GM12878 (cell line): ENCODE data around the gene CACNA1A. TPM values are rescaled to one million over a fixed set of nuclear protein-coding genes. Genes with fewer than 3 reads are reported as not detected.

Experiments used
- CHD1 ChIP-seq: IDR thresholded peaks from 2 replicates; pipeline ENCODE4 v1.6.1; 2012; ENCODE audit warnings: low read depth, low read length, improper control_type of control experiment
- E4F1 ChIP-seq: fragments of 450-650 bp; IDR thresholded peaks from 2 replicates; pipeline ENCODE4 v1.6.1; 2018; ENCODE audit warnings: borderline replicate concordance, mild to moderate bottlenecking; ENCODE audit not compliant: partially characterized antibody
- FOS ChIP-seq: IDR thresholded peaks from 3 replicates; pipeline ENCODE4 v1.6.1; 2011; ENCODE audit warnings: borderline replicate concordance; ENCODE audit not compliant: insufficient read length; ENCODE audit errors: extremely low read depth
- JUNB ChIP-seq: IDR thresholded peaks from 2 replicates; pipeline ENCODE4 v1.6.1; 2016; ENCODE audit warnings: antibody characterized with exemption, mild to moderate bottlenecking
- JUND ChIP-seq: IDR thresholded peaks from 2 replicates; pipeline ENCODE4 v1.6.1; 2012; ENCODE audit warnings: low read depth, mild to moderate bottlenecking, low read length, improper control_type of control experiment, moderate library complexity
- KAT2A ChIP-seq: conservative IDR thresholded peaks from 2 replicates; pipeline ENCODE4 v1.6.1; 2011; ENCODE audit warnings: low read depth, low read length; ENCODE audit not compliant: control insufficient read depth
- MEF2B ChIP-seq: fragments of 450-650 bp; IDR thresholded peaks from 2 replicates; pipeline ENCODE4 v1.6.1; 2018; ENCODE audit warnings: mild to moderate bottlenecking, moderate library complexity; ENCODE audit not compliant: partially characterized antibody, poor library complexity, severe bottlenecking
- NBN ChIP-seq: fragments of 450-650 bp; IDR thresholded peaks from 2 replicates; pipeline ENCODE4 v1.6.1; 2016
- NKRF ChIP-seq: fragments of 450-650 bp; conservative IDR thresholded peaks from 2 replicates; pipeline ENCODE4 v1.6.1; 2017; ENCODE audit warnings: mild to moderate bottlenecking, moderate library complexity
- POLR2AphosphoS2 ChIP-seq: IDR thresholded peaks from 2 replicates; pipeline ENCODE4 v1.6.1; 2011; ENCODE audit warnings: low read depth, mild to moderate bottlenecking, low read length, improper control_type of control experiment, moderate library complexity
- POLR2AphosphoS5 ChIP-seq: IDR thresholded peaks from 2 replicates; pipeline ENCODE4 v1.6.1; 2011; ENCODE audit warnings: mild to moderate bottlenecking, low read length, inconsistent platforms
- REST ChIP-seq: IDR thresholded peaks from 2 replicates; pipeline ENCODE4 v1.6.1; 2012; ENCODE audit warnings: mild to moderate bottlenecking, low read depth, low read length
- SREBF2 ChIP-seq: IDR thresholded peaks from 2 replicates; pipeline ENCODE4 v1.6.1; 2012; ENCODE audit warnings: mild to moderate bottlenecking, low read length
- ZNF274 ChIP-seq: IDR thresholded peaks from one replicate; pipeline ENCODE4 v1.8.0; 2011; ENCODE audit not compliant: insufficient read length, insufficient read depth
- ZNF384 ChIP-seq: IDR thresholded peaks from 2 replicates; pipeline ENCODE4 v1.6.1; 2012; ENCODE audit warnings: low read depth, mild to moderate bottlenecking, low read length, improper control_type of control experiment, borderline replicate concordance
- polyA plus RNA-seq, 11 experiments: library from polyadenylated mRNA; depleted of rRNA in 4 of 11; unstranded in 6 of 11; stranded (reverse) in 5 of 11; fragments of >200 nt; fragmentation: Nextera tagmentation in 4 of 11; fragmentation: Illumina TruSeq in 1 of 11; extraction: Ambion mirVana in 4 of 11; extraction: Trizol in 1 of 11; gene quantifications; 1 replicate in 1 of 11; 2 replicates in 10 of 11; pipeline versions ENCODE4 v1.2.1 to v1.2.3, GENCODE V29; 2011 to 2016; ENCODE audit warnings: inconsistent platforms in 2 of 11, missing spikeins in 2 of 11, low read depth in 1 of 11
- total RNA-seq, 4 experiments: library from RNA; depleted of rRNA in 3 of 4; stranded (reverse); fragments of >200 nt in 3 of 4; fragmentation: Illumina TruSeq in 1 of 4; extraction: Trizol in 1 of 4; gene quantifications; 2 replicates each; pipeline versions ENCODE4 v1.2.1 to v1.2.3, GENCODE V29; 2013 to 2021
- TF ChIP-seq, protein P1 (sequence below): fragments of 450-650 bp; IDR thresholded peaks from 2 replicates; pipeline ENCODE4 v1.6.1; 2016; ENCODE audit warnings: mild to moderate bottlenecking

The CACNA1A gene
- total and polyA plus RNA-seq, 10 of the 15 experiments (the other 5 are each of a cell fraction or from before 2014, with no cell fraction given) = 1.1 to 4.4 (median 2.5) TPM

DNA sequence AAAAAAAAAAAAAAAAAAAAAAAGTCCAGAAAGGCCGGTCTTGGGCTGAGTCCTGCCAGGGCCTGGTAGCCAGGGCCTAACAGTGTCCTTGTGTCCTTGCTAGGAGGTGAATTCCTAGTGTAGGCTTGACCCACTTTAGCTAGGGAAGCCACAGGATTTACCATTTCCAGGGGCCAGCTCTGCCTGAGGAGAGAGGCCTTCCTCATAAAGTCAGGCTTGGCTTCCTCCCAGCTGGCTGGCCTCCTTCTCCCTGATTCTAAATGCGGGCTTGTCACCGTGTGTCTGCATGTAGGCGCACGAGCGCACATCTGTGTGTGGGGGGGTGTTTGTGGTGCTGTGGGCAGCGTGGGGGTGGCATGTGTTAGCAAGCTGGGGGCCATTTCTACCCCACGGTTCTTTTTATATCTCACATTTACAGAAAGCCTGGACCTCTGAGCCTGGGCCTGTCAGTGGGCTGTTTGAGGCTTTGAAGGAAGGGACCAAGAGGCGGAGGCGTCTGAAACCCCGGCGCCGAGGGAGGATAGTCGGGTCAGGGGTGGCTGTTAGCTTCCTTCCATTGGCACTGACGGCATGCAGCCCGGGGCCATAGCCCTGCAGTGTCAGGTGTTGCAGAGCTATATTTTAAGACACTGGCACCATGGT, 324.4 kb downstream of the CACNA1A start (continued):
- TF ChIP-seq E4F1 (no peak), POLR2AphosphoS5 (no peak), NKRF (no peak; the same call in 1 of the 2 replicates), MEF2B (peak; percentile 83), FOS (no peak), KAT2A (no peak), ZNF274 (no peak), REST (no peak), SREBF2 (no peak), CHD1 (no peak), POLR2AphosphoS2 (no peak), NBN (peak; percentile 72; the same call in 1 of the 2 replicates), ZNF384 (no peak), JUND (no peak), JUNB (no peak)
- TF ChIP-seq, protein P1, sequence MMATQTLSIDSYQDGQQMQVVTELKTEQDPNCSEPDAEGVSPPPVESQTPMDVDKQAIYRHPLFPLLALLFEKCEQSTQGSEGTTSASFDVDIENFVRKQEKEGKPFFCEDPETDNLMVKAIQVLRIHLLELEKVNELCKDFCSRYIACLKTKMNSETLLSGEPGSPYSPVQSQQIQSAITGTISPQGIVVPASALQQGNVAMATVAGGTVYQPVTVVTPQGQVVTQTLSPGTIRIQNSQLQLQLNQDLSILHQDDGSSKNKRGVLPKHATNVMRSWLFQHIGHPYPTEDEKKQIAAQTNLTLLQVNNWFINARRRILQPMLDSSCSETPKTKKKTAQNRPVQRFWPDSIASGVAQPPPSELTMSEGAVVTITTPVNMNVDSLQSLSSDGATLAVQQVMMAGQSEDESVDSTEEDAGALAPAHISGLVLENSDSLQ = peak; percentile 39; the same call in 1 of the 2 replicates
